ENCODE data around the gene CATSPERD. TPM values are rescaled to one million over a fixed set of nuclear protein-coding genes. Genes with fewer than 3 reads are reported as not detected.

Gene CATSPERD
- total and polyA plus RNA-seq, 9 of the 15 experiments (the other 6 are each of a cell fraction or from before 2014, with no cell fraction given): not detected

DNA sequence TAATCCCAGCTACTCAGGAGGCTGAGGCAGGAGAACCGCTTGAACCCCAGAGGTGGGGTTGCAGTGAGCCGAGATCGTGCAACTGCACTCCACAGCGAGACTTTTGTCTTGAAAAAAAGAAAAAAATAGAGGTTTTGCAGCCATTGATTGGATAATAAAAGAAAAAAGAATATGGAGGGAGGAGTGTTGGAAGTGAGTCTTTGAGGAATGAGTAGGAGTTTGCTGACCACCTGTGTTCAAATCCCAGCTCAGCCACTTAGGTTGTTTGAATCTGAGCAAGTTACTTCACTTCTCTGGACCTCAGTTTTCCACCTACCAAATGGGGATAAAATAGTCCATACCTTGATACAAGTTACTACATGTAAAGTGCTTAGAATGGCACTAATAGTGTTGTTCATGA is 90.7 kb downstream of the CATSPERD start:
- Histone ChIP-seq H3K79me2 (ENCODE audit: control insufficient read depth, insufficient read depth, low read length) (no peaks in the 10 kb centered on the region), H3K36me3 (ENCODE audit: control insufficient read depth, insufficient read depth, low read length) (no peaks in the 10 kb centered on the region), H4K20me1 (replicated peaks; ENCODE audit: control insufficient read depth, insufficient read depth, low read length) (no peaks in the 10 kb centered on the region), H3K4me3 (no peak overlapping the region), H3K4me2 (ENCODE audit: insufficient read depth, low read length) (no peak overlapping the region), H3K27ac (ENCODE audit: extremely low read depth, low read depth, low read length) (no peak overlapping the region), H3K9ac (ENCODE audit: insufficient read depth in 1 of 2, low read depth in 2 of 2, low read length in 2 of 2) (no peak overlapping the region), H3K9me3 (replicated peaks; ENCODE audit: control insufficient read depth, insufficient read depth, low read depth, low read length) (no peaks in the 10 kb centered on the region), H3K9me1 (ENCODE audit: control insufficient read depth, insufficient read depth, low read length) (no peaks in the 10 kb centered on the region), H3K27me3 (ENCODE audit: control insufficient read depth in 2 of 2, insufficient read depth in 2 of 2, low read length in 2 of 2) (no peaks in the 10 kb centered on the region), H2AFZ (ENCODE audit: low read depth, low read length) (no peak overlapping the region), H3K4me1 (replicated peaks in 1 of 2; ENCODE audit: control insufficient read depth in 2 of 2, insufficient read depth in 2 of 2, low read length in 2 of 2) (peaks cover 0 to 14% of the 10 kb centered on the region in 2 experiments; a peak in 2 of 5 replicates)
- no peak for DNase-seq (ENCODE audit: extremely low read depth in 1 of 4, low spot score in 3 of 4)
- ChIA-PET POLR2A (interaction anchor here (0.6 to 0.7 kb wide), 2 partner anchors 19 to 93 kb away, joined by 3 read pairs; no protein-coding TSS in a partner anchor), CTCF (ENCODE audit: low intra/inter-chr PET ratio) (no interaction called here)
- TF ChIP-seq, protein P1, sequence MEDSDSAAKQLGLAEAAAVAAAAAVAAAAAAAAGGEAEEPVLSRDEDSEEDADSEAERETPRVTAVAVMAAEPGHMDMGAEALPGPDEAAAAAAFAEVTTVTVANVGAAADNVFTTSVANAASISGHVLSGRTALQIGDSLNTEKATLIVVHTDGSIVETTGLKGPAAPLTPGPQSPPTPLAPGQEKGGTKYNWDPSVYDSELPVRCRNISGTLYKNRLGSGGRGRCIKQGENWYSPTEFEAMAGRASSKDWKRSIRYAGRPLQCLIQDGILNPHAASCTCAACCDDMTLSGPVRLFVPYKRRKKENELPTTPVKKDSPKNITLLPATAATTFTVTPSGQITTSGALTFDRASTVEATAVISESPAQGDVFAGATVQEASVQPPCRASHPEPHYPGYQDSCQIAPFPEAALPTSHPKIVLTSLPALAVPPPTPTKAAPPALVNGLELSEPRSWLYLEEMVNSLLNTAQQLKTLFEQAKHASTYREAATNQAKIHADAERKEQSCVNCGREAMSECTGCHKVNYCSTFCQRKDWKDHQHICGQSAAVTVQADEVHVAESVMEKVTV (CRISPR knock-in tag; IDR thresholded peaks at IDR 0.05): no peak
- no peak for TF ChIP-seq ZNF311 (CRISPR knock-in tag; IDR thresholded peaks at IDR 0.05)
- TF ChIP-seq MEIS2 (IDR thresholded peaks at IDR 0.05; ENCODE audit: partially characterized antibody): no peak
- no peak for TF ChIP-seq ZNF133 (CRISPR knock-in tag; IDR thresholded peaks at IDR 0.05)
- TF ChIP-seq ZNF668 (CRISPR knock-in tag; IDR thresholded peaks at IDR 0.05): no peak
- no peak for TF ChIP-seq MCM7 (IDR thresholded peaks at IDR 0.05)
- TF ChIP-seq ZNF507 (tag; conservative IDR thresholded peaks at IDR 0.05): no peak
- TF ChIP-seq NONO (IDR thresholded peaks at IDR 0.05; ENCODE audit: low read depth in 2 of 2, low read length in 1 of 2): no peak
- TF ChIP-seq SRSF3 (IDR thresholded peaks at IDR 0.05; ENCODE audit: insufficient read depth, low read length): no peak
- no peak for TF ChIP-seq ZNF785 (CRISPR knock-in tag; IDR thresholded peaks at IDR 0.05)
- TF ChIP-seq, protein P2, sequence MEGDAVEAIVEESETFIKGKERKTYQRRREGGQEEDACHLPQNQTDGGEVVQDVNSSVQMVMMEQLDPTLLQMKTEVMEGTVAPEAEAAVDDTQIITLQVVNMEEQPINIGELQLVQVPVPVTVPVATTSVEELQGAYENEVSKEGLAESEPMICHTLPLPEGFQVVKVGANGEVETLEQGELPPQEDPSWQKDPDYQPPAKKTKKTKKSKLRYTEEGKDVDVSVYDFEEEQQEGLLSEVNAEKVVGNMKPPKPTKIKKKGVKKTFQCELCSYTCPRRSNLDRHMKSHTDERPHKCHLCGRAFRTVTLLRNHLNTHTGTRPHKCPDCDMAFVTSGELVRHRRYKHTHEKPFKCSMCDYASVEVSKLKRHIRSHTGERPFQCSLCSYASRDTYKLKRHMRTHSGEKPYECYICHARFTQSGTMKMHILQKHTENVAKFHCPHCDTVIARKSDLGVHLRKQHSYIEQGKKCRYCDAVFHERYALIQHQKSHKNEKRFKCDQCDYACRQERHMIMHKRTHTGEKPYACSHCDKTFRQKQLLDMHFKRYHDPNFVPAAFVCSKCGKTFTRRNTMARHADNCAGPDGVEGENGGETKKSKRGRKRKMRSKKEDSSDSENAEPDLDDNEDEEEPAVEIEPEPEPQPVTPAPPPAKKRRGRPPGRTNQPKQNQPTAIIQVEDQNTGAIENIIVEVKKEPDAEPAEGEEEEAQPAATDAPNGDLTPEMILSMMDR (IDR thresholded peaks at IDR 0.05 in 2 of 3, conservative IDR thresholded peaks at IDR 0.05 in 1 of 3; ENCODE audit: insufficient read depth in 2 of 3, low read depth in 1 of 3, low read length in 3 of 3): no peak
- no peak for TF ChIP-seq CBX3 (IDR thresholded peaks at IDR 0.05; ENCODE audit: borderline replicate concordance in 1 of 2, low read length in 2 of 2)
- no peak for TF ChIP-seq SRSF7 (optimal IDR thresholded peaks at IDR 0.05; ENCODE audit: low read depth, low read length)
- TF ChIP-seq GABPA (tag; conservative IDR thresholded peaks at IDR 0.05; ENCODE audit: low read depth): no peak
- TF ChIP-seq, protein P3, sequence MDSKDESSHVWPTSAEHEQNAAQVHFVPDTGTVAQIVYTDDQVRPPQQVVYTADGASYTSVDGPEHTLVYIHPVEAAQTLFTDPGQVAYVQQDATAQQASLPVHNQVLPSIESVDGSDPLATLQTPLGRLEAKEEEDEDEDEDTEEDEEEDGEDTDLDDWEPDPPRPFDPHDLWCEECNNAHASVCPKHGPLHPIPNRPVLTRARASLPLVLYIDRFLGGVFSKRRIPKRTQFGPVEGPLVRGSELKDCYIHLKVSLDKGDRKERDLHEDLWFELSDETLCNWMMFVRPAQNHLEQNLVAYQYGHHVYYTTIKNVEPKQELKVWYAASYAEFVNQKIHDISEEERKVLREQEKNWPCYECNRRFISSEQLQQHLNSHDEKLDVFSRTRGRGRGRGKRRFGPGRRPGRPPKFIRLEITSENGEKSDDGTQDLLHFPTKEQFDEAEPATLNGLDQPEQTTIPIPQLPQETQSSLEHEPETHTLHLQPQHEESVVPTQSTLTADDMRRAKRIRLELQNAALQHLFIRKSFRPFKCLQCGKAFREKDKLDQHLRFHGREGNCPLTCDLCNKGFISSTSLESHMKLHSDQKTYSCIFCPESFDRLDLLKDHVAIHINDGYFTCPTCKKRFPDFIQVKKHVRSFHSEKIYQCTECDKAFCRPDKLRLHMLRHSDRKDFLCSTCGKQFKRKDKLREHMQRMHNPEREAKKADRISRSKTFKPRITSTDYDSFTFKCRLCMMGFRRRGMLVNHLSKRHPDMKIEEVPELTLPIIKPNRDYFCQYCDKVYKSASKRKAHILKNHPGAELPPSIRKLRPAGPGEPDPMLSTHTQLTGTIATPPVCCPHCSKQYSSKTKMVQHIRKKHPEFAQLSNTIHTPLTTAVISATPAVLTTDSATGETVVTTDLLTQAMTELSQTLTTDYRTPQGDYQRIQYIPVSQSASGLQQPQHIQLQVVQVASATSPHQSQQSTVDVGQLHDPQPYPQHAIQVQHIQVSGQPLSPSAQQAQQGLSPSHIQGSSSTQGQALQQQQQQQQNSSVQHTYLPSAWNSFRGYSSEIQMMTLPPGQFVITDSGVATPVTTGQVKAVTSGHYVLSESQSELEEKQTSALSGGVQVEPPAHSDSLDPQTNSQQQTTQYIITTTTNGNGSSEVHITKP (IDR thresholded peaks at IDR 0.05; ENCODE audit: partially characterized antibody): no peak
- TF ChIP-seq POLR2G (IDR thresholded peaks at IDR 0.05; ENCODE audit: low read depth, low read length): no peak
- ATAC-seq: no peak
- no peak for FAIRE-seq
- 75% methylated on average over 4 of the region's 4 CpGs for WGBS (ENCODE audit: insufficient coverage, low coverage, missing lambda C conversion rate)
- no TSS peak for BruUV-seq (replicated peaks)
- in situ Hi-C loops (cut with MboI): no loop called here
- intact Hi-C loops (cut with micrococcal nuclease): no loop called here

All from K562 (cell line).